HG03354 (cell line): ENCODE results near the gene IQGAP1.
"Not testable (repeated sequence)": the region's sequence is repeated elsewhere in the genome, so short reads cannot be mapped to it uniquely, and the experiment has no call there.

Source experiments
- ATAC-seq: cut with Tn5 transposase; IDR thresholded peaks from one replicate; pipeline ENCODE4 v1.9.1; 2021; ENCODE audit warnings: mild to moderate bottlenecking; ENCODE audit not compliant: unreplicated experiment, poor library complexity, severe bottlenecking

Gene IQGAP1

DNA sequence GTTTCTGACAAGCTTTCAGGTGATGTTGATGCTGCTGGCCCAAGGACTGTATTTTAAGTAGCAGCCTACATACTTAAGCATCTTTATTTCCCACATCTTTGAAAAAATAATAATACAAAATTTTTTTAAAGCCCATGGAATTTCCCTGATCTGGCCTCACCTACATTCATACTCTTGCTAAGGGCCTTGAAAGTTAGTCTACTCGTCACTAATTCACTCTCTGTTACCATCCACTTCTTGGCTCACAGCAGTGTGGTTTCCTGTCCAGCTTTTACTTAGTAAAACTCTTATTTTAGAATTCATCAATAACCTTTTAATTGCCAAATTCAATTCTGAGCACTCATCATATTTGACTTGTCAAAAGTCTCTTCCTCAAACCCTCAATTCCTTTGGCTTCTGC lies 82.4 kb downstream of the IQGAP1 start:
- ATAC-seq, result no peak

DNA sequence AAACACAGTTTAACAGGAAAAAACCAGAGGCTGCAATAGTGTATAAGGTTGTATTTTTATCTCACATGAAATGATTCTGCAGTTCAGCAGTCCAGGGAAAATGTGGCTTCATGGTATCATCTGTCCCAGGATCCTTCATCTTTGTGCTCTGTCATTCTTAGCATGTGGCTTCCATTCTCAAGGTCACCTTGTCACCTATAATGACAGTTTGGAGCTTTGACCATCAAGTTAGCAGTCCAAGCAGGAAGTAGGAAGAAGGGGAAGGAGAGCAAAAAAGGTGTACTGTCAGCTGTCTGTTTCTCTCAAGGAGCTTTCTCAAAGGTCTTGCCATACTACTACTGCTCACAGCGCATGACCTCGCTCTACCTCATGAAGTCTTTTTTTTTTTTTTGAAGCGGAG lies 83.1 kb downstream of the IQGAP1 start:
- no peak for ATAC-seq

- ATAC-seq, result no peak
Measured at GRCh38 chr15:90471769-90472168, 83.7 kb downstream of the IQGAP1 start.

- no peak for ATAC-seq
Measured at GRCh38 chr15:90478846-90479481, 90.9 kb downstream of the IQGAP1 start.

DNA sequence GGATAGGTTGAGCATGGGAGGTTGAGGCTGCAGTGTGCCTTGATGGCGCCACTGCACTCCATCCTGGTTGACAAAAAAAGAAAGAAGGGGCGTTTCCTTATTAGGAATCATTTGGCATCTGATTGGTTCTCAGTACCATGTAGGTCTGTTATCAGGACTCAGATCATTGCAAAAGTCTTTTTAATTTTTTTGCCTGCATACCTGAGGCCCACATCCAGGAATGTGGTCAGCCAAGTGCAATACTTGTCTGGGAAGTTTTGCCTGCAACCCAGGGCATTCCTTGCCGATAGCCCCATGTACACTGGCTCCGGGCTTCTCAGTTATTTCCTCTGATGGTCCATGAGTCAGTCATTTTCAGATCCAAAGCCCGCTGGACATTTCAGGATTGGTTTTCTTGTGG lies 91.6 kb downstream of the IQGAP1 start:
- ATAC-seq, result no peak

DNA sequence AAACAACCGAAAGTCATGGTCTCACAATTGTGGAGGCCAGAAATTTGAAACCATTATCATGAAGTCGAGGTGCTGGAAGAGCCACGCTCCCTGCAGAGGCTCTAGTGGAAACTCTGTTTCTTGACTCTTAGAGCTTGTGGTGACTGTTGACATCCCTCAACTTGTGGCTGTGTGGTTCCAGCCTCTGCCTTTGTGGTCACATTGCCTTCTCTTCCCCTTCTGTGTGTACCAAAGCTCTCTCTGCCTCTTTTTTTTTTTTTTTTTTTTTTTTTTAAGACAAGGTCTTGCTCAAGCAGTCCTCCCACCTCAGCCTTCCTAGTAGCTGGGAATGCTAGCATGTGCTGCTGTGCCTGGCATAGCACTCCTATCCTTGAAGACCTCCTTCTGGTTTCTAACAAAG lies 93.0 kb downstream of the IQGAP1 start:
- ATAC-seq, result no peak

DNA sequence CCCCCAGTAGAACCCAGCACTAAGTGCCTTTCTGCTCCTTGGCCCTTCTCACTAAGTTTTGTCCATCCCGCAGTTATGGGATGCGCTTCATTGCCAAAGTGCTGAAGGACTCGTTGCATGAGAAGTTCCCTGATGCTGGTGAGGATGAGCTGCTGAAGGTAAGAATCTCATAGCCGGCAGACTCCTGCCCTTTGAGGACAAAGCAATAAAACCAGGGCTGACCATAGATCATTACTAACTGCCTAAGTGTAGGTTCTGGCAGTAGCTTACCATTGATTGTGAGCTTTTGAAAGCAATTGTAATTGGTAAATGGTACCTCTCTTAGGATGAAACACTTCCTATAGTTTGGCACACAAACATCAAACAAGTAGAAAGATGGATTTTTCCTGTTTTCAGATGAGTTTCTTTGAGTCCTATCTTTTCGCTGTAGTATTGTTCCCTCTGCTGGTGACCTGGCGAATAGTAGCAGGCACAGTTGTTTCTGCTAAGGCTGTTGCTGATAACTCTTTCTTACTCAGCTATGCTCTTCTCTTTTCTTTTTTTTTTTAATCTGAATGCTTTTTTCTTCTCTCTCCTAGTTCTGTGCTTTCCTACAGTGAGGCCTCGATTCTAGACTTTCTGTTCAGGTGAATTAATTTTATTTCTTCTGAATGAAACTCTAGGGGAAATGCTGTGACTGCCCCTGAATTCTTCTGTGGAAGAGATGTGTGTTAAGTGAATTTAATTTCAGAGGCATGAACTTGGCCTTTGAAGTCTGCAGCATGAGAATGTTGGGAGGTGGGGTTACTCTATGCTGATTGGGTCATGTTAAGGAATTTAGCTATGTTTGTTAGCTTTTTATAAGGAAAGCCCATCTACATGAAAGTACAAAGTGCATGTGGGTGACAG lies 94.3 kb downstream of the IQGAP1 start:
- no peak for ATAC-seq

DNA sequence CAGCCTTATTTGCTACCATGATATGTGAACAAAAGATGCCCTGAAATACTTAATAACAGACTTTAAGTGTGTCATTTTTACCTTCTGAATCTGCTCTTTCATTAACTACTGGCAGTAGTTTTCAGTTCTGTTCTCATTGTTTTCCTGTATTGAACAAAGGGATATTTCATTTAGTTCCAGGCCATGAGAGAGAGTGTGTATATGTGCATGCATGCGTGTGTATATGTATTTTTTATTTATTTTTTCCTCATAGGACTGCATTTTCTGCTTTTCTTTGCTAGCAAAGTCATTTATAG lies 94.9 kb downstream of the IQGAP1 start:
- no peak for ATAC-seq

GRCh38 chr15:90483637-90484036 lies 95.6 kb downstream of the IQGAP1 start:
- ATAC-seq, result no peak

GRCh38 chr15:90487186-90487585 lies 99.1 kb downstream of the IQGAP1 start:
- no peak for ATAC-seq

GRCh38 chr15:90489514-90489913 lies 101.5 kb downstream of the IQGAP1 start:
- ATAC-seq, result no peak

GRCh38 chr15:90489944-90490343 lies 101.9 kb downstream of the IQGAP1 start:
- no peak for ATAC-seq

DNA sequence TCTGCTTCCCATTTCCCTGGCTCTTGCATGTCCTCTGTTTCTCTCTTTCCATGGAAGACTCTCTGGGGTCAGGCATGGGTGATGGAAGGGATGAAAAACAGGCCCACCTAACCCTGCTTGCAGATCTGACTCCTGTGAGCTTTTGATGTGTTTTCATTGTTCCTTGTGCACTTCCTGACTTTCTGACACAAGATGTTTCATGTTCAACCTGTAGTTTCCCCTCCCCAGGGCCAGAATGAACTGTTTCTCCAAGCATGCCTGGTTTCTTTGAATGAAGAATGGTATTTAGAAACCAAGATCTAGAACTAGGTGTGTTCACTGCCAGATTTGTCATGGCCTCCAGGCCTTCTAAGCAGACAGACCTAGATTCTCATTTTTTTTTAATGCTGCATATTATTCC lies 105.6 kb downstream of the IQGAP1 start:
- no peak for ATAC-seq

DNA sequence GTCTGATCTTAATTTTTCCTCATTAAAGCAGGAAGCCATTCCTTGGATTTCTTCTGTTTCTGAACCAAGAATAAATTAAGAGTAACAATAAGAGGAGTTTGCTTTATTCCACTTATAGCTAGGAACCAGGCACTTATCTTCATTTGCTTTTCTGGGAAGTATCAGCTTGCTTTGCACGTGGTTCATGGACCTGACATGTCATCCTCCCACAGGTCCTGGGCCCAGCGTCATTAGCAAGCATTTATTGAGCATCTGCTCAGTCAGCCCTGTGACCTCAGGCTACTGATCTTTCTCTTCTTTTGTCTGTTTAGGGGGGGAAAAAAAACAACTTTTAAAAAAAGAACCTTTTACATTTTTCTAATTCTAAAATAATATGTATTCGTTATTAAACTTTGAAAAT lies 107.0 kb downstream of the IQGAP1 start:
- no peak for ATAC-seq

DNA sequence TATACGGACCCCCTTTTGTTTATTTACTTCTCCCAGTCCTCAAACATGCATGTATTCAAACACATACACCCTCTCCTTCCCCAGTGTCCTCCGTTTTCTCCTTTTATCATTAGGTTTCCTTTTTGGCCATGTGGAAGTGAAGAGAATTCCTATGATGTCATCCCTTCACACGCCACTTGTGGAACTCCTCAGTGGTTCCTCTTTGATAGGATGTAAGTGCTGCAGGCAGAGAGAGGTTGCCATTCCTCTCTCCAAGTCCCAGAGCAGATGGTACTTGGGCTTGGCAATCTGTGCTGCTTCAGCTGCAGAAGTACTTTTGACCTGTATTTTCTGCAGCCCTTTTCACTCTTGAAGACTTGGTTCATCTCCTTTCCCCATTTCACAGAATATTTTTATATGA lies 108.7 kb downstream of the IQGAP1 start:
- ATAC-seq, result no peak

GRCh38 chr15:90497376-90497775 lies 109.3 kb downstream of the IQGAP1 start:
- no peak for ATAC-seq

DNA sequence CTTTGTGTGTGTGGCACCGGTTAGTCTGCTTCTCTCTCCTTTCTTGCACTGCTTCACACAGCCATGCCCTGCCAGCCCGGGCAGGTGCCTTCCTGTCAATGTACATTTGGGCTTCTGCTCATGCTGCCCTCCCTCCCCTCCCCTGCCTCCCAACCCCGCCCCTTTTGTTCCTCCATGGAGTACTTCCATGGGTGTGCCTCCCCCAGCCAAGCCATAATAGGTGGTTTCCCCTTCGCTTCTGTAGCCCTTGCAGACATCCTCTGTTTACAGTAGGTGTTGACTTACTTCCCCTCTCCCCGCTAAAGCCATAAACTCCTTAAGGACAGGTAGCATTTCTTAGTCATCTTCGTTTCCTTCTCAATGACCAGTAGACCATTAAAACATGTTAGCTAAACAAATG lies 109.9 kb downstream of the IQGAP1 start:
- ATAC-seq, result no peak

DNA sequence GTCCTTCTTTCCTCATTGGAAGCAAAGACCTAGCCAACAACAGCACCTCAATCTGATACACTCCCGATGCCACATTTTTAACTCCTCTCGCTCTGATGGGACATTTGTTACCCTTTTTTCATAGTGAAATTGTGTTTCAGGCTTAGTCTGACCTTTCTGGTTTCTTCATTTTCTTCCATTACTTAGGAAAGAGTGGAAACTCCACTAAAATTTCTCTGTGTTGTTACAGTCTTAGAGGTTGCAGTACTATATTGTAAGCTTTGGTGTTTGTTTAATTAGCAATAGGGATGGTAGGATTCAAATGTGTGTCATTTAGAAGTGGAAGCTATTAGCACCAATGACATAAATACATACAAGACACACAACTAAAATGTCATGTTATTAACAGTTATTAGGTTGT lies 112.1 kb downstream of the IQGAP1 start:
- ATAC-seq, result no peak

GRCh38 chr15:90501898-90502297 lies 113.9 kb downstream of the IQGAP1 start:
- ATAC-seq, result no peak

DNA sequence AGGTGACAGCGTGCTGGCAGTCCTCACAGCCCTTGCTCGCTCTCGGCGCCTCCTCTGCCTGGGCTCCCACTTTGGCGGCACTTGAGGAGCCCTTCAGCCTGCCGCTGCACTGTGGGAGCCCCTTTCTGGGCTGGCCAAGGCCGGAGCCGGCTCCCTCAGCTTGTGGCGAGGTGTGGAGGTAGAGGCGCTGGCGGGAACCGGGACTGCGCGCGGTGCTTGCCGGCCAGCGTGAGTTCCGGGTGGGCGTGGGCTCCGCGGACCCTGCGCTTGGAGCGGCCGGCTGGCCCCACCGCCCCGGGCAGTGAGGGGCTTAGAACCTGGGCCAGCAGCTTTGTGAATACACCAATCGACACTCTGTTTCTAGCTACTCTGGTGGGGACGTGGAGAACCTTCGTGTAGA lies 122.7 kb downstream of the IQGAP1 start:
- not testable (repeated sequence) for ATAC-seq

- ATAC-seq, result not testable (repeated sequence)
Measured at GRCh38 chr15:90511211-90511618, 123.2 kb downstream of the IQGAP1 start.

DNA sequence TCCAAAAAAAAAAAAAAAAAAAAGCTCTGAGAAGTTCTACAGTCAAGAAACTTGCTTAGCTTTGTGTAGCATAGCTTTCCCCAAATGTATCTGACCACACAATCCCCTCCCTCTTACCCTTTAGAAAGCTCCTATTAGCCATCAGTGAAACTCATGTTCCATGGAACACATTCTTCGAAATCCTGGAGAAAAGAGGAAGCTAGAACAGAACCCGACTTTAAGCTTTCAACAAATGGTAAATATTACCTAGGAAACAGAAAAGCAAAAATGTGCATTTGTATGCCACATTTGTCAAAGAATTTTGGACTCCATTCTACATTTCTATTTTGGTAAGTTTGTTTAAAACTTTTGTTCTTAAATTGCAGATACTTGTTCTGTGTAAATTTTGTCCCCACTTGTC lies 124.2 kb downstream of the IQGAP1 start:
- no peak for ATAC-seq
